HG03159 (cell line): Measurements from ENCODE around the gene GTF2IRD1.
"Not testable (repeated sequence)": the region's sequence is repeated elsewhere in the genome, so short reads cannot be mapped to it uniquely, and the experiment has no call there.

Source experiments
- ATAC-seq: cut with Tn5 transposase; IDR thresholded peaks from one replicate; pipeline ENCODE4 v1.9.1; 2021; ENCODE audit warnings: mild to moderate bottlenecking, moderate library complexity; ENCODE audit not compliant: unreplicated experiment

GTF2IRD1 gene

DNA sequence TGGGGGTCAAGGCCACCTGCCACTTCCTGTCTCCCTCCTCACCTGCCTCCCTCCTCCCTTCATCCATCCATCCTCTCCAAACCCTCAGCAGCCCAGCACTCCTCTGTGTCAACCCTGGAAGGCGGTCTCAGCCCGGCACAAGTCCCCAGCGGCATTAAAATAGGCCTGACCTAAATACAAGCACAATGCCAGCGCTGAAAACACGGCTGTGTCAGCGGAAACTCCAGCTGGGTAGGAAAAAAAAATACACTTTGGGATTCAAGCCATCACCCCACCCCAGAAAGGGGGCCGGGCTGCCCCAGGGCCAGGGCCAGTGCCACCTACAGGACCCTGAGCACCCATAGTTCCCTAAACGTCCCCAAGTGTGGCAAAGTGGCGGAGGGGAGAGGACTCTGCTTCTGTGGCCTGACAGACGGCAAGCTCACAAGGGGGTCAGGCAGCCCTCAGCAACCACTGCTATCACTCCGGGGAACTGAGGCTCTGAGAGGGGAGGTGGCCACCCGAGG is 22.7 kb upstream of the GTF2IRD1 start:
- ATAC-seq: no peak

GRCh38 chr7:74437291-74437571 is 16.5 kb upstream of the GTF2IRD1 start:
- ATAC-seq: not testable (repeated sequence)

DNA sequence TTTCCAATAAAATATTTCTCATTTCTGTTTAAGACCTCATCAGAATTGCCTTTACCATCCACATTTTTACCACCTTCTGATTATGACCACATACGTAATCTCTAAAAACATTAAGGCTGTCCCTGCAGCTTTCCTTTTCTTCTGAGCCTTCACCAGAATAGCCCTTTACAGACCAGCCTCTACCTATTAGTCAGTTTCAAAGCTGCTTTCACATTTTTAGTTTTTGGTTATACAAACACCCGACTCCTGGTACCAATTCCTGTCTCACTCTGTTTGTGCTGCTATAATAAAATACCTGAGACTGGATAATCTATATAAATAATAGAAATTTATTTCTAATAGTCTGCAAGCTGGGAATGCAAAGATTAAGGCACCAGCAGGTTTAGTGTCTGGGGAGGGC is 15.4 kb upstream of the GTF2IRD1 start:
- ATAC-seq: no peak

GRCh38 chr7:74439541-74439940 is 14.2 kb upstream of the GTF2IRD1 start:
- no peak for ATAC-seq

DNA sequence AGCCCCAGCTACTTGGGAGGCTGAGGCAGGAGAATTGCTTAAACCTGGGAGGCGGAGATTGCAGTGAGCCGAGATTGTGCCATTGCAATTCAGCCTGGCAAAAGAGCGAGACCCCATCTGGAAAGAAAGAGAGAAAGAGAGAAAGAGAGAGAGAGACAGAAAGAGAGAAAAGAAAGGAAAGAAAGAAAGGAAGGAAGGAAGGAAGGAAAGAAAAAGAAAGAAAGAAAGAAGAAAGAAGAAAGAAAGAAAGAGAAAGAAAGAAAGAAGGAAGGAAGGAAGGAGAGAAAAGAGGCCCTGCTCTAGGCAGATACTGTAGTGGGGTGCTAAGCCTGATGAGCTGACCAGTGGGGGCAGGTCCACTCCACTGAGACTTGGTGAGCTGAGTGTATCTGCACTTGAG is 13.6 kb upstream of the GTF2IRD1 start:
- ATAC-seq: not testable (repeated sequence)

DNA sequence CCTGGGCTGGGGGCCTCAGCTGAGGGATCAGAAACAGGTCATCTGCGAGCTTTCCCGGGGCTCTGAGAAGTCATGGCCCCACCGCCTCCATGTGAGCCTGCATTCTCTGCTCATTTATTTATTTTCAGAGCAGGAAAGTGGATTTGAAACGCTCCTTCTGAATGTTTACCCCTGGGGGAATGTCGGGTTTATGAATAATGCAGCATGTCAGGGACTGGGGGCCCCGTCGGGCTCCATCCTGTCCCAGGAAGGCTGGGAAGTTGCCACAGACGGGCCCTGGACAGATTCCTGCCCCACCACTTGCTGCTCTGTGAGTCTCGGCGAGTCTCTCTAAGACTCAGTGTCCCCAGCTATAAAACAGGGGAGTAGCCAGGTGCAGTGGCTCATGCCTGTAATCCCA is 11.9 kb upstream of the GTF2IRD1 start:
- ATAC-seq: no peak

GRCh38 chr7:74443543-74444247 is 10.0 kb upstream of the GTF2IRD1 start:
- ATAC-seq: no peak

- ATAC-seq: no peak
Measured at GRCh38 chr7:74449144-74449543, 4.6 kb upstream of the GTF2IRD1 start.

DNA sequence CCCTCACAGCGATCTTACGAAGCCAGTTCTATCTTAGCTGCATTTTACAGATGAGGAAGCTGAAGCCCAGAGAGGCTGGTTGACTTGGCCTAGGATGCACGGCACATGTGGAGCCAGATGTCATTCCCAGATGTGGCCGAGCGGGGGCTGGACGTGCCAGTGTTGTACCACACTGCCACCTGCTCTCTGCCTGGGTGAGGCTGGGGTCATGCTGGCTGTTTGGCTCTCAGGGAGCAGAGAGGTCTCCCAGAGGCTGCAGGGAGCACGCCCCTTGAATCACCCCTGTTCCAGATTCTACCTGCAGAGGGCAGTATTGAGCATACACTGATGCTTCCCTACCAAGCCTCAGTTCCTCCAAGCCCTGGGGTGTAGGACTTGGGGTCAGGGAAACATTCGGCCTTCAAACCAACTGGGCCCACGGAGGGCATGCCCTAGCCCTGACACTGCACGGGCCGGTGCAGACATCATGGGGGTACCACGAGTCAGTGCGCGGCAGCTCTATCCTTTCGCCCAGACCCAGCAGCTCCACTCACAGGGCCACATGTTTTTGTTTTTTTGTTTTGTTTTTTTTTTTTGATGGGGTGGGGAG is 3.8 kb upstream of the GTF2IRD1 start:
- no peak for ATAC-seq

DNA sequence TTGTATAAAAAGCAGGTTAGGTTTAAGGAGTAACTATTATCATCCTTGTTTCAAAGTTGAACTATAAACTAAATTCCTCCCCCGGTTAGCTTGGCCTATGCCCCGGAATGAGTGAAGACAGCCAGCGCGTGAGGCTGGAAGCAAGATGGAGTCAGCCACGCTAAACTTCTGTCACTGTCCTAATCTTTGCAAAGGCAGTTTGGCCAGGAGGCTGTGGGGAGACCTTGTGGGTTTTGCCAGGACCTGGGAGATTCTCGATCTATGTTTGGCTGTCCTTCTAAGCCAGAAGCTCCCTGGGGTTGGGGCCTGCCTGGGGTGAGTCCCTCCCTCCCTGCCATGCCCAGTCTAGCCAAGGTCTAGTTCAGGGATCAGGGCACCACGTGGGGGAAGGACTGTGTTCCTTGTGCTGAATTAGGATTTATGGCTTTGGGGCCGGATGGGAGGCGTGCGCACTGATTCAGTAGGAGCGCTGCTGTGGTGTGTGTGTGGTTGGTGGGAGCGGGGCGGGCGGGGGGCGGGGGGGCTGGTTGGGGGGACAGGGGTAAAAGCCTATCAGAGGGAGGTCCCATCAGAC is 871 bp upstream of the GTF2IRD1 start:
- no peak for ATAC-seq

GRCh38 chr7:74454021-74454924 is 567 bp downstream of the GTF2IRD1 start:
- ATAC-seq: no peak

- ATAC-seq: no peak
Measured at GRCh38 chr7:74454925-74455288, 1.2 kb downstream of the GTF2IRD1 start.

DNA sequence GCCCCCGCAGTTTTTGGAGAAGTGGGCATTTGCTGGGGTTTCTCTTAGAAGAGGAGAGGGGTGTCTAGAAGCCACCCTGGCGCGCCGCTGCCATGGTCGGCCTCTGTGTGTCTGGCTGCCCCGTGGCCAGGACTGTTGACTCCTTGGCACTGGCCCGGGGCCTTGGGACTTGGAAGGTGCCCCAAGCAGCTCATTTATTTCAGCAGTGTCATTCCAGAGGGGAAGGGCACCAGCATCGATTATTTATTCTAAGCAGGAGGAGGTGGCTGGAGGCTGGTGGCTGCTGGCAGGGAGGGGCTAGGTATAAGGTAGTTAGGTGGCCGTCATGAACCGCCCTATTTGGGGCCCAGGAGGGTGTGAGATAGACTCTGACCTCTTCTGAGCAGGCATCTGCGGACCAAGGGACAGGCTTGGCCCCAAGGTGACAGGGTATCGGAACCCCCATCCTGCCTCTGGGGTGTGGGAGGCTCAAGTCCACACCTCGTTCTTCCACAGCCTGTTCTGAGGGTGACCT is 1.6 kb downstream of the GTF2IRD1 start:
- ATAC-seq: no peak

DNA sequence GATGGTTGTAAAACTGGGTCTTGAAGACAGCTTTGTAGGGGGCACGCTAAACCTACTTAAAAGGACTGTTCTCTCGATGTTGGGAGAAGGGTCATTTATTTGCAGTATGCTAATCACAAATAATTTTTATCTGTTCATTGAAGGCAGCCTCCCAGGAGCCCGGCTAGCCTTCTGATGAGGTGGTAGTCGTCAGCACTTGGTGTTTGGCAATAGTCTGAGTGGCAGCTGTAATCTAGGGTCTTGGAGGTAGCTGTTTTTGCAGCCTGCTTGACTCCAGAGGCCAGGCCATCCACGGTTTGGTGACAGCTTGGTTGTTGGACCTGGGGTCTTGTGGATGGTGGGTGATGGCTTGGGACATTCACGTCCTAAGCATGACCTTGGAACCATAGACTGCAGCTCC is 2.2 kb downstream of the GTF2IRD1 start:
- no peak for ATAC-seq

DNA sequence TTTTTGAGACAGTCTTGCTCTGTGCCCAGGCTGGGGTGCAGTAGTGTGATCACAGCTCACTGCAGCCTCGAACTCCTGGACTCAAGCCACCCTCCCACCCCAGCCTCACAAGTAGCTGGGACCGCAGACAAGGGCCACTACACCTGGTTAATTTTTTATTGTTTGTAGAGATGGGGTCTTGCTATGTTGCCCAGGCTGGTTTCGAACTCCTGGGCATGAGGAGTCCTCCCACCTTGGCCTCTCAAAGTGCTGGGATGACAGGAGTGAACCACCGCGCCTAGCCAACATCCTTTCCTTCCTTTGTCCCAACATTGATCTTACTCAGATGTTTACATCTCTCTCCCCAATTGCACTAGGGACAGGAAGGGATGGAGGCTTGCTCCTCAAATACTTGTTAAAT is 3.3 kb downstream of the GTF2IRD1 start:
- ATAC-seq: no peak

DNA sequence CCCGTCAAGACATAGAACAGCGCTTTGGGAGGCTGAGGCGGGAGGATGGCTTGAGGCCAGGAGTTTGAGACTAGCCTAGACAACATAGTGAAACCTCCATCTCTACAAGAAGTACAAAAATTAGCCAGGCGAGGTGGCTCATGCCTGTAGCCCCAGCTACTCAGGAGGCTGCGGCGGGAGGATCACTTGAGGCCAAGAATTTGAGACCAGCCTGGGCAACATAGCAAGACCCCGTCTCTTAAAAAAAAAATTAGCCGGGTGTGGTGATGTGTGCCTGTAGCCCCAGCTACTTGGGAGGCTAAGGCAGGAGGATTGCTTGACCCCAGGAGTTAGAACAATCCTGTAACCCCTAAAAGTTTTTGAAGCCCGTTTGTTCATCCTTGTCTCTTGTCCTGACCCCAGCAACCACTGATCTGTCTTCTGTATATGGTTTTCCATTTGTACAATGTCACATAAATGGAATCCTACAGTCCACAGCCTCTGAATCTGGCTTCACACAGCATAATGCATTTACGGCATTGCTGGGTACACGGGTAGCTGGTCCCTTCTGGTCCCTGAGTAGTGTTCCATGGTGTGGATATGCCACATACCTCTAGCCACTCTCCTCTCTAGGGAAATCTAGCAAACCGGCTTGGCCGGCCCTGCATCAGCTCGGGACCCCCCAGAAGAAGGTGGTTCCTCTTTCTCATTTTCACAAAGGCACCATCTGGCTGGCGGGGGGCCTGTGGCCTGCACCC is 8.4 kb downstream of the GTF2IRD1 start:
- no peak for ATAC-seq

DNA sequence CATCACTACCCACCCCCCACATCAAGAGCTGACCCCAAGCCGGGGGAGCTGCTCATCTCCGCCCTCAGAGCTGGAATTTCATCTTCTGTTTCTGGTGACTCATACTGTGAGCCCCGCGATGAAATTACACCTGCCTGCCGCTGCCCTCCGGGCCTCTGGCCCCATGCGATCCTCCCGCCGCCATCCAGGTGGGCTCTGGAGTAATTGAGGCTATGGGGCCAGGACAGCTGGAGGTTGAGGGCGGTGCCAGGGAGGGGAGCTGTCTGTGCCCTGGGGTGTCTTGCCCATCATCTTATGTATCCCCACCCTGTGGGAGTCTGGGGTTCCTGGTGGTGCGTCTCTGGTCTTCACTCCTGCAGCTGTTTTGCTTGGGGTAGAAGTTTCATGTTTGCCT is 9.0 kb downstream of the GTF2IRD1 start:
- ATAC-seq: no peak

DNA sequence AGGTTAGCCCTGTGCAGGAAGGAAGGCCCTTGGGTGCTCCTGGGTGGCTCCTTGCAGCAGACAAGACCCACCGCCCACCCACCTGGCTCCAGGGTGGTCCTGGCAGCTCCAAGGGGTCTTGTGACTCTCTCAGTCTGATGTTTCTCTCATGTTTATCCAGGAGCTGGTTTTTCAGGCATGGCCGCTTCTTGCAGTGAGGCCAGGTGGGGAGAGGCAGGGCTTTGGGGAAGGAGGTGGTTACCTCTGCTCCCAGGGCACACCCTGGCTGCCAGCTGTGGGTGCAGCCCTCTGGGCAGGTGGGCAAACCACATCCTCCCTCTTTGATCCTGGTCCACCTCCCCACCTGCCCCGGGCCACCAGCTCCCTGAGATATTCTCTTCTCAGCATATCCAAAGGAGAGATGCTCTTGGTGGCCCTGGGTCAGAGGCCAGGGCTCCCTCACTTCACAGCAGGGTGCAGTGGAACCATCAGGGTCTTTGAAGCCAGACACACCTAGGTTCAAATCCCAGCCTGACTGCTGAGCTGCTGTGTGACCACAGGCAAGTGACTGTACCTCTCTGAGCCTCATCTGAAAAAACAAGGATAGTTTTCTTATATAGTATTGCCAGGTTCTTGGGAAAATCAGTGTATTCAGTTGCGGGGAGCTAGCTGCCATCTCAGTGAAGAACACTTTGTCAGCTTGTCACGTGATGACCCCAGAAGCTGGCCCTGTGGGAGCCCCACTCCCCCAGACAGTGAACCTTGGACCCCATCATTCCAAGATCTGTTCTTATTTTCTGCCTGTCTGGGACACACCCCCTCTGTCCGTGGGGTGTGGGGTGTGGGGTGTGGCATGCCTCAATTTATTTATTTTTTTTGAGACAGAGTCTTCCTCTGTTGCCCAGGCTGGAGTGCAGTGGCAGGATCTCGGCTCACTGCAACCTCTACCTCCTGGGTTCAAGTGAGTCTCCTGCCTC is 11.5 kb downstream of the GTF2IRD1 start:
- no peak for ATAC-seq

- ATAC-seq: no peak
Measured at GRCh38 chr7:74466196-74466813, 12.6 kb downstream of the GTF2IRD1 start.
